Testis (tissue), 2 donors: Measurements from ENCODE around the gene POMT2.

Experiments
- POLR2A ChIP-seq: fragments of 450-650 bp; IDR thresholded peaks from one replicate; pipeline ENCODE4 v1.6.1; 2017; ENCODE audit warnings: antibody characterized with exemption, mild to moderate bottlenecking, moderate library complexity
- TF ChIP-seq, protein P1 (sequence below), 3 experiments: fragments of 450-650 bp in 2 of 3; fragments of 200-600 bp in 1 of 3; sonication (generic) in 1 of 3; IDR thresholded peaks; one replicate each; pipeline ENCODE4 v1.5.1; 2016 to 2019; ENCODE audit warnings: antibody characterized with exemption in 3 of 3, mild to moderate bottlenecking in 2 of 3, moderate library complexity in 1 of 3

DNA sequence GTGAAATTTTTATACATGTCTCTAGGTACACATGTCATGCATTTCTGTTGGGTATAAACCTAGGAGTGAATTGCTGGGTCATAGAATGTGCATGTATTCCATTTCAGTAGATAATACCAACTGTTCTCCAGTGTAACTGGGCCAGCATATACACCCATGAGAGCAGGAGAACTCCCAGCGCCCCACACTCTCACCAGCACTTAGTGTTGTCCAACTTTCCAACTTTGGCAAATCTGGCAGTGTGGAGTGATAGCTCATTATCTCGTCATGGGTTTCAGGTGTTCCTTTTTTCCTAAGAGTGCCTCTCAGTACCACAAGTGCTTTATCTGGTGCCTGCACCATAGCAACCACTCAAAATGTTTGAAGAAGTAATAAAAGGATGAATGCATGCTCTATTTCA lies 89.8 kb downstream of the POMT2 start:
- TF ChIP-seq, protein P1, sequence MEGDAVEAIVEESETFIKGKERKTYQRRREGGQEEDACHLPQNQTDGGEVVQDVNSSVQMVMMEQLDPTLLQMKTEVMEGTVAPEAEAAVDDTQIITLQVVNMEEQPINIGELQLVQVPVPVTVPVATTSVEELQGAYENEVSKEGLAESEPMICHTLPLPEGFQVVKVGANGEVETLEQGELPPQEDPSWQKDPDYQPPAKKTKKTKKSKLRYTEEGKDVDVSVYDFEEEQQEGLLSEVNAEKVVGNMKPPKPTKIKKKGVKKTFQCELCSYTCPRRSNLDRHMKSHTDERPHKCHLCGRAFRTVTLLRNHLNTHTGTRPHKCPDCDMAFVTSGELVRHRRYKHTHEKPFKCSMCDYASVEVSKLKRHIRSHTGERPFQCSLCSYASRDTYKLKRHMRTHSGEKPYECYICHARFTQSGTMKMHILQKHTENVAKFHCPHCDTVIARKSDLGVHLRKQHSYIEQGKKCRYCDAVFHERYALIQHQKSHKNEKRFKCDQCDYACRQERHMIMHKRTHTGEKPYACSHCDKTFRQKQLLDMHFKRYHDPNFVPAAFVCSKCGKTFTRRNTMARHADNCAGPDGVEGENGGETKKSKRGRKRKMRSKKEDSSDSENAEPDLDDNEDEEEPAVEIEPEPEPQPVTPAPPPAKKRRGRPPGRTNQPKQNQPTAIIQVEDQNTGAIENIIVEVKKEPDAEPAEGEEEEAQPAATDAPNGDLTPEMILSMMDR (IDR thresholded peaks at IDR 0.05) = no peak
- TF ChIP-seq POLR2A = no peak
